Hepatic stellate cell (primary cell): ENCODE data around the gene SNRNP70.
"Not testable (repeated sequence)": the region's sequence is repeated elsewhere in the genome, so short reads cannot be mapped to it uniquely, and the experiment has no call there.

ENCODE experiments used
- DNase-seq: peaks from one replicate; pipeline ENCODE4 v3.0.0; 2011; ENCODE audit warnings: low spot score

SNRNP70 gene

DNA sequence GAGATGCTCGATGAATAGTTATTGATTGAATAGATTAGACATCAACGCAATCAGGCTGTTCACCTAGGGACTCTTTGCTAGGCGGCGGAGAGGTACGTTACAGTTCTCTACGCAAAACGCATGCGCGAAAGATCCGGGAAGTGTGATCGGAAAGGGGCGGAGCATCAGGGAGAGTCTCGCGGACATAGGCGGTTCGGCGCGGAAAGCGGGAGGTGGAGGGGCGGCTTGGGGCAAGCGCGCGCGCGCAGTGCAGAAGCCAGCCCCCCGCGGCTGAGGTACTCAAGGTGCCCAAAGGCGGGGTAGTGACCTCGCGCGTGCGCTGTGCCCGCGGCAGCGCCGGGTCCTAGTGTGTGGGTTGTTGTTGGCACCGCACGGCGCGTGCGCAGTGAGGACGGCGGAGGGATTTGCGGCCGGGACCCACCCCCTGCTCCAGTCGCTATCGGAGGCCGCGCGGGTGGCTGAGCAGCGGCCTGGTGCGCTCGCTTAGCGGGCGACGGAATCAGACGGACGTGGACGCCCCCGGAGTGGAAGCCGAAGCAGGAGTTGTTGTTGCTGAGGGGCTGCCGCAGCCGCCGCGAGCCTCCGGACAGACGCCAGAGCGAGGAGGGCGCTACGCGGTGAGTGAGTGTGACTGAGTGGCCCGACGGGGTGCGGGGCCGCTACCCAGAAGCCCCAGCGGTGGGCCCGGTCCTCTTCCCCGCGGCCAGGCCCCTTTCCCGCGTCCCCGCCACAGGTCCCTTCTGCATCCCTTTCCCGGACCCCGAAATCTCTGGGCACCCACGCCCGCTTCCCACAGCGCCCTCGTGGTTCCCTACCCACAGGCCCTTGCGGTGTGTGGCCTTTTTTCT is at the start of gene SNRNP70:
Gene SNRNP70 (plus strand): TSS at position 432 of the 848 bp plus-strand sequence. CDS start 964 bp downstream, outside the sequence.
- peak; percentile 100 for DNase-seq

DNA sequence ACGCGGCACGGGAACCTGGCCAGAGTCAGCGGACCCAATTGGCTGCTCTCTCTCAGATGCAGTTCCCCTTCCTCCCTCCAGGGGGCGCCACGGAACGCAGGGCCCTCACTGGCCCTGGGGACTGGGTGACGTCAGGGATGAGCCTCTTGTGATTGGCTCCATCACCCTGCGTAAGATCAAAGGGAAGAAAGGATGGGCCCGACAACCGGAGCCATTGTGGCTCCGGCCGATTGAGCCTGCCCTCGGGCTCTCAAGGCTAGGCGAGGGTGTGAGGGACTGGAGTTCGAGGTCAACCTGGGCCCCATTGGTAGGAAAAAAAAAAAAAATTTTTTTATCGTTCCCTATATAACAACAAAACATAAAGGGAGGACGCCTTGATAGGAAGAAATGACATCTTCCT is 48.4 kb upstream of the SNRNP70 start, which contains the start of gene CGB1:
Gene CGB1 (minus strand): TSS at position 81 of the 400 bp plus-strand sequence. CDS start 184 bp downstream, outside the sequence.
- not testable (repeated sequence) for DNase-seq

GRCh38 chr19:49038111-49038510 is 47.1 kb upstream of the SNRNP70 start:
- not testable (repeated sequence) for DNase-seq

DNA sequence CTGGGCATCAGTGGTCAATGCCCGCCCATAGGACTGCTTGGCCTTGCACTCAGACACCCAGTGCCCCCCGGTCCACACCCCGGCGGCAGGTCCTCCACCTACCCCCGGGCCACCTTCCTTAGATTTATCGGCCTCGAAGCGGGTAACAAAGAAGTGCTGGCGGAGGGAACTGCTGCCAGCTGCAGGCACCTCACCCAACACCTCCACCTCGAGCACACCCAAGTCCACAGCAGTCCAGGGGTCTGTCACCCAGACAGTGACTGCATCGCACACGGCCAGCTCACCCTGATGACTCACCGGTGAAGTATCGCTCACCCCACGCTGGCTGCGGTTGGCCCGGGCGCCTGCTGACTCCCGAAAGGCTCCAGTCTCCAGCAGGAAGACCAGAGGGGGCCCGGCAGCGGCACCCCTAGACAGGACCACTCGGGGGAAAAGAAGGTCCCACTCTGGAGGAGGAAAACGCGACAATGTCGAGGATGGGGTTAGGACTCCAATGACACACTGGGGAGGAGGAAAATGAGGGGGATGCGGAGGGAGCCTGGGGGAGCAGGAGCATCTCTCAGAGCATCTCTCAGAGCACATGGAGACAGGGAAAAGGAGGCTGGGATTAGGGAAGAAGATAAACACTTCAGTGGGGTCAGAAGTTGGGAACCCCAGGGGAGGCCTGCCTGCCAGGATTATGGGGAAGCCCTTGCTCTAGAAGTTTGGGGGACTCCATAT is 46.5 kb upstream of the SNRNP70 start:
- peak; percentile 69 for DNase-seq

DNA sequence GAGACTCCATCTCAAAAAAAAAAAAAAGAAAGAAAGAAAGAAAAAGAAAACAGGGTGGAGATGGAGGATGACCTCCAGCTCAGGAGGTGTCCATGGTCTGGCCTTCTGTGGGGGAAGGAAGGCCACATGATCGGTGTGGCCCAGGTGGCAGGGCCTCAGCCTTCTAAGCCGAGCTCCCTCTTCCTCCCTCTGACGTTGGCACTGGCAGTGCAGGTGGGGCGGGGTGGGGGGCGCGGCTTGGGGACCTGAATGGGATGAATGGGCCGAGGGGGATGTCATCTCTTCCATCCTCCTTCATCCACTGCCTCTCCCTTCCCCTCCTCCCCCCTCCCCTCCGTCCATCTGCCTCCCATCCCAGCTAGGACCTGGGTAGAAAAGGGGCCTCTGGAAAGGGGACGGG is 45.5 kb upstream of the SNRNP70 start:
- not testable (repeated sequence) for DNase-seq

DNA sequence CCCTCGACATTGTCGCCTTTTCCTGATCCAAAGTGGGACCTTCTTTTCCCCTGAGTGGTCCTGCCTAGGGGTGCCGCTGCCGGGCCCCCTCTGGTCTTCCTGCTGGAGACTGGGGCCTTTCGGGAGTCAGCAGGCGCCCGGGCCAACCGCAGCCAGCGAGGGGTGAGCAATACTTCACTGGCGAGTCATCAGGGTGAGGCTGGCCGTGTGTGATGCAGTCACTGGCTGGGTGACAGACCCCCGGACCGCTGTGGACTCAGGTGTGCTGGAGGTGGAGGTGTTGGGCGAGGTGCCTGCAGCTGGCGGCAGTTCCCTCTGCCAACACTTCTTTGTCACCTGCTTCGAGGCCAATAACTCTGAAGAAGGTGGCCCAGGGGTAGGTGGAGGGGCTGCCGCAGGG is 43.1 kb upstream of the SNRNP70 start:
- DNase-seq, result no peak

- not testable (repeated sequence) for DNase-seq
These were observed 42.6 kb upstream of the SNRNP70 start for GRCh38 chr19:49042666-49043065.

GRCh38 chr19:49043548-49043947 is 41.7 kb upstream of the SNRNP70 start, which contains the start of gene CGB5:
Gene CGB5 (plus strand): TSS chr19:49043848. CDS start chr19:49044210, 362 bp downstream.
- DNase-seq, result not testable (repeated sequence)

DNA sequence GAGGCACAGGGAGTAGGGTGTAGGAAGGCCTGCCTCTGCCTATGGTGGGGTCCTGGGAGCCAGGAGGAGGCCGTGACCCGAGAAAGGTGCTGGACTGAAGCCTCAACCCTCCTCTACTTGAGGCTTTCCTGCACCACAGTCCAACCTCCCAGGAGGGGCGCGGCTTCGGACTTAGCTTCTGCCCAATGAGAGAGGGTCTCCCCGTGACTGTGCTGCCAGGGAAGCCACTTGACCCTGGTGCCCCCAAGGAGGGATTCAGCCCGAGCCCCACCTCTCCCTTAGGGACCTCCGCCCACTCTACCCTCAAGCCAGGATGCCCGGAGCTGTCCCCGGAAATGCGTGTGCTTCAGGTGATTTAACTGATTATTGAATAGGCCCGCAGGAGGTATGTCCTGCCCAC is 36.2 kb upstream of the SNRNP70 start, which contains the start of gene CGB8:
Gene CGB8 (minus strand): TSS at position 101 of the 400 bp plus-strand sequence. CDS start 372 bp downstream, outside the sequence.
- DNase-seq, result not testable (repeated sequence)

DNA sequence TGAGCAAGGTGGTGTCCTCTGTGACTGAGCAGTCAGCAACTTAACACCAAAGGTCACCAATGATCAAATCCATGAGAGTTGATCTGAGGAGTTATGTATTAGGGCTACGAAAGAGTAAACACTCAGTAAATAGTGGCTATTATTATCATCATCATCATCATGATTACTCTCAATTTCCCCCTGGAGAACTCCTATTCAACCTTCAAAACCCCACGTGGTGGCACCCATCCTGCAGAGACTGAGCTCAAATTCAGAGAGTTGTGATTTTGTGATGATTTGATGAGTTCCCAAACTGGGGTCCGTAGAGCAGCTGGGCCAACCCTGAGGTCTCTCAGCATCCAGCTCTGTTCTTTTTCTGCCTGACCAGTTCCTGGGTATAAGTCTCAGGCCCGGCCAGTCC is 35.4 kb upstream of the SNRNP70 start:
- not testable (repeated sequence) for DNase-seq

DNA sequence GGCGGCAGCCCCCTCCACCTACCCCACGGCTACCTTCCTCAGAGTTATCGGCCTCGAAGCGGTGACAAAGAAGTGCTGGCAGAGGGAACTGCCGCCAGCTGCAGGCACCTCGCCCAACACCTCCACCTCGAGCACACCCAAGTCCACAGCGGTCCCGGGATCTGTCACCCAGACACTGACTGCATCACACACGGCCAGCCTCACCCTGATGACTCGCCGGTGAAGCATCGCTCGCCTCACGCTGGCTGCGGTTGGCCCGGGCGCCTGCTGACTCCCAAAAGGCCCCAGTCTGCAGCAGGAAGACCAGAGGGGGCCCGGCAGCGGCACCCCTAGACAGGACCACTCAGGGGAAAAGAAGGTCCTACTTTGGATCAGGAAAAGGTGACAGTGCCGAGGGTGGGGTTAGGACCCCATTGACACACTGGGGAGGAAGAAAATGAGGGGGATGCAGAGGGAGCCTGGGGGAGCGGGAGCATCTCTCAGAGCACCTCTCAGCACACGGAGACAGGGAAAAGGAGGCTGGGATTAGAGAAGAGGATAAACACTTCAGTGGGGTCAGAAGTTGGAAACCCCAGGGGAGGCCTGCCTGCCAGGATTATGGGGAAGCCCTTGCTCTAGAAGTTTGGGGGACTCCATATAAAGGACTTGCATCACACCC is 34.7 kb upstream of the SNRNP70 start:
- peak; percentile 73 for DNase-seq

DNA sequence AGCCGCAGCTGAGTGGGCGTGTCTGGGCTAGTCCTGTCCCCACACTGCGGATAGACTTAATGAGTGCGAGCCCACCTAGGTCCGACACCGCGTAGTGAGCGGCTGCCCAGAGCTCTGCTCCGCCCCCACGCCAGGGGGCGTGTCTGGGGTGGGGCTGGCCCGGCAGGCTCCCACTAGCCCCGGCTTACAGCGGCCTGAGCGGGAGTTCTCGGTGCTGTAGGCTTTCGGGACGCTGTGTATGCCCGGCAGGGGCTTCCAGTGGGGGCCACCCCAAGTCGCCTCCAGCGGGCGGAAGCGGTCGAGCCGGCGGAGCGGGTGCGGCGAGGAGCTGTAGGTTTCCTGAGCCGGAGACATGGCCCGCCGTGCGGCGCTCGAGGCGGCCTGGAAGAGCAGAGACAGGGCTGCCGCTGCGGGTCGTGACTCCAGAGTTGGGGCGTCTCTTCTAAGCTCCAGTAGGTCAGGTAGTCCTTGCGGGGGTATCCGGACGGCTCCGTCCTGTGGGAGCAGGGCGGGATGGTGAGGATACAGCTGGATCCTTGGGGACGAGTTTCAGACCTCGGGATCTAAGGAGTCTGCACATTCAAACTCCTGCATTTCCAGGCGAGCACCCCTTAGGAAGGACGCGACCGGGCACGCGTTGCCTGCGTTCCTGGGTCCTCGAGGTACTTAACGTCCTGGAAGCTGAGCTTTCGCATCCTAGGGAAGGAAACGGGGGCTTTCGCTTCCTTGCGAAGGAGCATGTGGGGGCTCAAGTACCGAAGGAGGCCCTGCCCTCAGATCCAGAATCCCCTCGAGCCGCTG is 28.9 kb upstream of the SNRNP70 start:
- DNase-seq, result peak; percentile 93

DNA sequence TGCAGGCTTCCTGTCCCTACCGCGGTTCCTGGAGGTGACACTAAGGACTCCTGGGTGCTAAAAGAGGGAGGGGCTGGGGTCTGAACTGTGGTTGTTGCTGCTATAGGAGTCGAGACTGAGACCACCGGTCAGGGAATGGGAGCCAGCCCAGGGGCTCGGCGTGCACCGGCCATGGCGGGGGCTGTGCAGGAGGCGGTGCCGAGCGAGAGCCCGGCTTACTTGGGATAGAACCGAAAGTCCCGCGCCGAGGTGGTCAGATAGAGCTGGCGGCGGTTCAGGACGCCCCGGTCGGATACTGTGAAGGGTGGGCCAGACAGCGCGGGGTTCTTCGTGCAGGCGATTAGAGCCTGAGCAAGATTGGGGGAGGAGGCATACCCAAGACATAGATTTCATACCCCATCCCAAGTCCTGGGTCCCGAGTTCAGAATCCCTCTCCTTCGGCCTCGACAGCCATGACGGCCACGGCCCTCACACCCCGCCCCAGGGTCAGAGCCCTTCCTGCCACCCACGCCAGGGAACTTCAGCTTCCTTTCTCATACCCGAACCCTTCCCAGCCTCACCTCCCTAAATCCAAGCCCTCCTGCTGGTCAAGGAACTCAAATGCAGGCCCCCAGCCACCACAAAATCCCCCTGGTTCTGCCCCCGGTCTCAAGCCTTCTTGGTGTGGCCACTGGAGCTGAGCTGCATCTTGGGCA is 28.2 kb upstream of the SNRNP70 start:
- not testable (repeated sequence) for DNase-seq

- peak; percentile 91 for DNase-seq
These were observed 27.5 kb upstream of the SNRNP70 start, which contains the start of gene CGB7 for GRCh38 chr19:49057636-49058234. Gene CGB7 (minus strand): TSS chr19:49057749. CDS start chr19:49055375, 2,374 bp downstream.

DNA sequence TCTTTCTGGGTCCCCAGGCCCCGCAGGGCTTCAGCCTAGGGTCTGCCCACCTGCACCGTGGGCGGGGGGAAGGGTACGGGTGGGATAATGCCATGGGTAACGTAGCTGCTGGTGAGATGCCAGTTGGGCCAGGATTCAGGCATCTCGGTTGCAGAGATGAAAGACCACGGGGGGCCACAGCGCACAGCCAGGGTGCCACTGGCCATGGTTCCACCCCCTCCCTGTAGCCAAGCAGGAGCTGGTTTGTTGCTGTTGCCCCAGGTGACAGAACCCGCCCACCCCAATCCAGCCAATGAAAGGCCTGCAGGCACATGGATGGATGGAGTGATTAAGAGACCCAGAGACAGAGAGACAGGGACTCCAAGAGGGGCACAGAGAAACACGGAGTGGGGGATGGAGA is 26.7 kb upstream of the SNRNP70 start:
- DNase-seq, result no peak

- no peak for DNase-seq
These were observed 26.2 kb upstream of the SNRNP70 start for GRCh38 chr19:49059053-49059452.

- DNase-seq, result no peak
These were observed 24.3 kb upstream of the SNRNP70 start for GRCh38 chr19:49061000-49061399.

- no peak for DNase-seq
These were observed 23.8 kb upstream of the SNRNP70 start for GRCh38 chr19:49061445-49061844.

DNA sequence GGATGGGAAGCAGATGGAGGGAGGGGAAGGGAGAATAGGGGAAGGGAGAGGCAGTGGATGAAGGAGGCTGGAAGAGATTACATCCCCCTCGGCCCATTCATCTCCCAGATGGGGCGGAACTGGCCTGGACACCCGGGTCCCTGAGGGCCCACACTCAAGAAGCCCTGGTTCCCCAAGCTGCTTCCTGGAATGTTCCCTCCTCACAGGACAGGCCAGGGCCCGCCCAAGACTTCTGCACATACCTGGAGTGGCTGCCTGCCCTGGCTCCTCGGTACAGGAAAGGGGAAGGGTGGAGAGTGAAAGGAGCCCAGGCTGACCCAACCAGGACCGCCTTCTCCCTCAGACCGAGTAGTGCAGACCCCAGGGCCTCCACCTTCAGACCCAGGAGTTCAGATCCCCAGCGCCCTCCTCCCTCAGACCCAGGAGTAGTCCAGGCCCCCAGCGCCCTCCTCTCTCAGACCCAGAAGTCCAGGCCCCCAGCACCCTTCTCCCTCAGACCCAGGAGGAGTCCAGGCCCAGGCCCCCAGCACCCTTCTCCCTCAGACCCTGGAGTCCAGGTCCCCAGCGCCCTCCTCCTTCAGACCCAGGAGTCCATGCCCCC is 21.1 kb upstream of the SNRNP70 start:
- no peak for DNase-seq
